Prostate gland (tissue), 2 donors: ENCODE measurements around the gene ZC3H7A.

Source experiments
- CTCF ChIP-seq, 4 experiments: fragments of 200-600 bp in 2 of 4; fragments of 450-650 bp in 2 of 4; sonication (generic) in 2 of 4; IDR thresholded peaks; 1 replicate in 3 of 4; 2 replicates in 1 of 4; pipeline ENCODE4 v1.5.1; 2016 to 2019; ENCODE audit warnings: antibody characterized with exemption in 4 of 4, mild to moderate bottlenecking in 2 of 4, moderate library complexity in 2 of 4
- POLR2A ChIP-seq: fragments of 450-650 bp; IDR thresholded peaks from one replicate; pipeline ENCODE4 v1.6.1; 2016; ENCODE audit warnings: antibody characterized with exemption, mild to moderate bottlenecking

- TF ChIP-seq CTCF (IDR thresholded peaks at IDR 0.05) = no peak
- no peak for TF ChIP-seq POLR2A
These were observed 18.0 kb downstream of the ZC3H7A start for GRCh38 chr16:11779074-11779473.
